IPS-NIHi11 (cell line): ENCODE results near the gene CFAP107.
"Not testable (repeated sequence)": the region's sequence is repeated elsewhere in the genome, so short reads cannot be mapped to it uniquely, and the experiment has no call there.

Experiments used
- DNase-seq: peaks from one replicate; pipeline ENCODE4 v3.0.0; 2012; ENCODE audit warnings: mixed read lengths, low spot score

The CFAP107 gene

DNA sequence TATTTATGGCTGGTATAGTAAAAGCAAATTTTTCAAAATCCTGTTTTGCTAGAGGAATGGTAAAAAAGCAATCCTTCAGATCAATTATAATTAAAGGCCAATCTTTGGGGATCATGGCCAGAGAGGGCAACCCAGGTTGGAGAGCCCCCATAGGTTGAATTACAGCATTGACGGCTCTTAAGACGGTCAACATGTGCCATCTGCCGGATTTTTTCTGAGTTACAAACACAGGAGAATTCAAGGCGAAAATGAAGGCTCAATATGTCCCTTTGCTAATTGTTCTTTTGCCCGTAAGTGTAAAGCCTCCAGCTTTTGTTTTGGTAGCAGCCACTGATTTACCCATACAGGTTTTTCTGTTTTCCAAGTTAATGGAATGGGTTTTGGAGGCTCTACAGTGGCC lies 35.5 kb downstream of the CFAP107 start:
- not testable (repeated sequence) for DNase-seq

DNA sequence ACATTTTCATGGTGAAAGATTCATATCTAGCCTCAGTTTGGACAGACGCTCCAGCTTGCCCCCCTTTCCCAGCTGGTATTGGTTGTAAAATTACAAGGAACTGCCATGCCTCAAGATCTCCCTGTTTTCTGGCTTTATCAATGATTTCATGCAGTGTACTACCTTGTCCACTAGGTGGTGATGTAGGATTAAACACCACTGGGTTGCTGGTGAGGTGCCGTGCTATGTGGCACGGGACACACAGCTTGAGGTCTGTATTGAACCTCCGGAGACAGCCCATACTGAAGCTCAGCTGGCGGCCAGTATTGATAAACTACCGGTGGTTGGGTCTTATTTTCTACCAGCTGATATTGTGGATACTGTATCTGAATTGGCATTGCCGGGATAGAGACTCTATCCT lies 37.8 kb downstream of the CFAP107 start:
- not testable (repeated sequence) for DNase-seq

- DNase-seq, result not testable (repeated sequence)
Observed at GRCh38 chr1:12784729-12785128, 38.7 kb downstream of the CFAP107 start.

DNA sequence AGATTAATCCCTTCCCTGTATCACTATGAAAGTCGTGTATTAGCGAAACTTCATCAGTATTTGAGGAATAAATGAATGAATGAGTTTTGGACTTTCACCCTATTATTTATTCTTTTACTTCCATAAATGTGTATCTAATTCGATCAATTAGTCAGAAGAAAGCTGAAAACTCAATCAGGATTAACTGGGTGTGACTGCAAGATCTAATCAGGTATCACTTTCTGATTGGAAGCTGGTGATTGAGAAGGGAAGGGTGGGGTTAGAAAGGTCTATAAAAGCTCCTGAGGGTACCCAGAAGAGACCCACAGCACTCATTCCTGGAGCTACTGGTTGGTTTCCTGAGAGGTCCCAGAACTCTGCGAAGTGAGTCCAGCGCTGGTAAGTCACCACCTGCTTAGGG lies 45.1 kb downstream of the CFAP107 start, which contains the start of gene PRAMEF1:
PRAMEF1 (plus strand) TSS at position 301 of the 400 bp plus-strand sequence. CDS start 1,831 bp downstream, outside the sequence.
- DNase-seq, result not testable (repeated sequence)

DNA sequence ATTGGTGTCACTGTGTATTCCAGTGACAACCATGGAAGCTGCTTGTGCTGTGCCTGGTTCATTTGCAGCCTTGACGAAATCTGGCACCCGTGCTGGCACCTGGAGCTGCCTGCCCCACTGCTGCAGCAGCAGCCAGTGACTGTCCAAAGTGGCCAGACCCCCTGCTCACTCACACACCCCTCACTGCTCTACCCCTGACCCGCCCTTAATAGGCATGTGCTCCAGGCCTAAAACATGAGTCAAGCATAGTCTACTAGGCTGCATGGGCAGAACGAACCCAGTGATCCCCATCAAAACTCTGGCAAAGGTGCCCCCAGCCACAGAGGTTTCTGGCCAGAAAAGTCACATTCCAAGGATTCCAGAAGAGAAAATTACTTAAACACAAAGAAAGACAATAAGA lies 52.9 kb downstream of the CFAP107 start:
- DNase-seq, result no peak

- no peak for DNase-seq
Observed at GRCh38 chr1:12799730-12800129, 53.7 kb downstream of the CFAP107 start.

GRCh38 chr1:12809933-12810332 lies 63.9 kb downstream of the CFAP107 start:
- no peak for DNase-seq

- no peak for DNase-seq
Observed at GRCh38 chr1:12810691-12811408, 64.8 kb downstream of the CFAP107 start.

DNA sequence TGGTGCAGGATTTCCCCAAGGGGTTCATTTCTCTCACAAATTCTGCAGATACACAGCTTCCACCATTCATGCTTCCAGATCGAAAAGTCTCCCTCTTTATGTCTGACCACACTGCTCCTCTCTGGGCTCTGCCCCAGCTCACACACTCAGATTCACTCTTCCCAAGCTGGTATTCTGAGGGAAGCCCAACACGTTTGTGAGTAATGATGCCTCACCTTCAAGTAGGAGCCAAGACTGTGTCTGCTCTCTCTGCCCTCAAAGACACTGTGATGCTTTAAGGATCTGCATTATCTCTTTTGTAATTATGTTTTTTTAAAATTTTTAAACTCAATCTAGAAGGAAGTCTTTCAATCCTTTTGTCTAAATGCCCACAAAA lies 65.4 kb downstream of the CFAP107 start:
- no peak for DNase-seq
